ENCODE measurements around the gene OPN3.

OPN3 gene

GRCh38 chr1:241615043-241615974, 24.9 kb downstream of the OPN3 start:
- DNase-seq (ENCODE audit: low read depth) = no peak

- no peak for DNase-seq (ENCODE audit: low read depth)
These were observed 25.6 kb downstream of the OPN3 start for GRCh38 chr1:241614572-241614971.

DNA sequence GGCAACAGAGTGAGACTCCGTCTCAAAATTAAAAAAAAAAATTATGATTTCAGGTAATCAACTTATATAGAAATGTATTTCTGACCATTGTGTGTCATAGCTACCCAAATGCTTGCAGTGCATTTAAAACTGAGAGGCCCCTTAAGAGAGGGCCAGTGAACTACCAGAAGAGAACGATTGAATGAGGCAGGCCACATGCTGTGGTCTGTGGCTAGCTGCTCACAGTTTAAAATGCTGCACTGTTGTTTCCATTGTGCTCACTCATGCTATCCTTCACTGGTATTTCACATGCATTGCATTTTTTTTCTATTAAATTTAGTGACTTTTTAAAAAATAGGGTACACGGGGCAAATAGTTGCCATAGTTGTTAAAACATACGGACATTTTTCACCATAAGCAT, 26.0 kb downstream of the OPN3 start:
- no peak for DNase-seq (ENCODE audit: low read depth)

GRCh38 chr1:241612533-241613477, 27.4 kb downstream of the OPN3 start:
- peak; percentile 55 for DNase-seq (ENCODE audit: low read depth)

GRCh38 chr1:241611736-241612135, 28.4 kb downstream of the OPN3 start:
- DNase-seq (ENCODE audit: low read depth) = no peak

- no peak for DNase-seq (ENCODE audit: low read depth)
These were observed 29.1 kb downstream of the OPN3 start for GRCh38 chr1:241611063-241611462.

DNA sequence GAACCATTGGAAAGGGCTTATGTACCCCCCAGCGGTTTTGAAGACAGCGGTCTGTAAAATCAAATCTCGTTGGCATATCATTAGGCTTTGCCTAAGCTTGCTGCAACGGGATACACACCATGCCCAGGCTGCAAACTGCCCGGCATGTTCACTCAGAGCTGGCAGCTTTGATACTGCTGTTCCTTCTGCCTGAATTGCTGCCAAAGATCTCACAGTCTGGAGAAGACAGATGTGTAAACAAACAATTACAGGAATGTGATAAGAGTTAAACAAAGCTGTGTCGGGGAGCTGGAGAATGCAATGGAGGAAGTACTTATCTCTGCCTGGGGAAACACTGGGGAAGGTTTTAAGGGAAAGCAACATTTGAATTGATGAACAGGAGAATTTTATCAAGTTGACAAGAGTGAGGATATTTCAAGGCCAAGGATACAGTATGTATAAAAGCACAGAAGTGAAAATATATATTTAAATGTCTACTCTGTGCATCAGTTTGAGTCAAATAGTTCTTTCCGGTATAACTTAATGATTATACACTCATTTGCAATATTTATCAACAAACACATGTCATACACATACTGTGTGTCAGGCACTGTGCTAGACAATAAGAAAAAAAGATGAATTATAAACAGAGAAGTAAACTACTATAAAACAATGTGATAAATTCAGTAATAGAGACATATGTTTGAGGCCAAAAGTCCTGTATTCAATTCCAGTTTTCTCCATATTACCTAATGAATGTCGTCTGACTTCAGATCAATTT, 29.9 kb downstream of the OPN3 start:
- no peak for DNase-seq (ENCODE audit: low read depth)

- DNase-seq (ENCODE audit: low read depth) = no peak
These were observed 31.7 kb downstream of the OPN3 start for GRCh38 chr1:241608379-241609033.

- no peak for DNase-seq (ENCODE audit: low read depth)
These were observed 32.7 kb downstream of the OPN3 start for GRCh38 chr1:241607497-241607896.

DNA sequence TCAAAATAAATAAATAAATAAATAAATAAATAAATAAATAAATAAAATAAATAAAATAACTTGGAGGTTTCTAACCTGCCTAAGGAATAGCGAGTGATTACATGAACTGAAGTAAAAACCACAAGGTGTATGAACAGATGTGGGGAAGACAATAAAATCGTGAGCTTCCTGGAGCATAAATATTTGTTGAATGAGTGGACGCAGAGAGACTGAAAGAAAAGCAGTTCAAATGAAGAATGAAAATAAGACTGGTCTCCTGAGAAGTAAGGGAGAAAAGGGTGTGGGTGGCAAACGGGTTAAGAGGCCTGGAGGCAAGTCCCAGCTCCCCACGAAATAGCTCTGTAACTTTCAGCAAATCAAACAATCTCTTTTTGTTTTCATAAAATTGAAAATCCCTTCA, 33.6 kb downstream of the OPN3 start:
- DNase-seq (ENCODE audit: low read depth) = no peak

DNA sequence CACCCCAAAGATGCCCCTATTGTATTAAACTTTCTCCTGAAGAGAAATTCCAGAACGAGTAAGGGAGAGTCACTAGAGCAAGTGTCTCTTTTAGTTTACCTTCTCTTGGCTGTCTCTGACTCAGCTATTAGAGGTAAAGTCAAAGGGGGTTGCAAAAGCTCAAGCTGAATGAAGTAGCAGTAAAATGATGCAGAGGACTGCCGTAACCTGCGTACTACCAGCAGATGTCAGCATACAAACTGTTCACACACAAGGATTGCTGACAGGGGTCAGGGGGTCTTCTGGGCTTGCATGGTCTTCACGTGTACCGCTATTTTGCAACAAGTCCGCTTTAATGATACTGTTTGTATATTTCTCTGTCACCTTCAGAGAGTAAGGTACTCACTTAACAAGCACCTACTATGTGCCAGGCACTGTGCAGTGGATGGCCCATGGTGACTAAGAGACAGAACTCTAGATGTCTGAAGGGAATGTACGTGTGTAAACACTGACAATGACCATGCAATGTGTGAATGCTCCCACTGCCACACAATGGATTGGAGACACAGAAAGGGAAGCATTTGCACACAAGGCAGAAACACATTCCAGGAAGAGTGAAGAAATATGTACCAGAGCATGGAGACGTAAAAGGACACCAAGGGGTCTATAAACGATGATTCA, 34.9 kb downstream of the OPN3 start:
- no peak for DNase-seq (ENCODE audit: low read depth)

DNA sequence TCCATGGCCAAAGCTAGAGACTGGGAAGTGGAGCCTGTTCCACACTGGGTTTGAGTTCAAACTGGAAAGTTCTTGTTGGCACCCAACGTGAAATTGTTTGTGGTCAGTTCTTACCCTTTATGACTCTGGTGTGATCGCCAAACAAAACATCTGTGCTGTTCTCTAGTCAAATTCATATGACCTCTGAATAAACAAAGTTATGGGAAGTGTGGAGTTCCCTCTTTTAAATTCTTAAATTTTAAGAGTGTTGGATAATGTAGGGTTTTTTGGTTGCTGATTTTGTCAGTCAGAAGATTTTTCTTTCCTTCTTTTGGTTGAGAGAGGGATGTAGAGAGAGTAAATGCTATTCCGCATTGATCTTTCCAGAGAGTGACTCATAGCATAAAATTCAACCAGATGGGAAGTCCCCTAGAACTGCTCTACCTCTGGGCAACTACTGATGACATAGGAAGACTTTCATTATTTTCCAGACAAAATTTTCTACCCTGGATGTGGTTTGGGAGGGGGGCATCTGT, 36.4 kb downstream of the OPN3 start:
- no peak for DNase-seq (ENCODE audit: low read depth)

GRCh38 chr1:241600496-241600901, 39.7 kb downstream of the OPN3 start:
- DNase-seq (ENCODE audit: low read depth) = peak; percentile 41

GRCh38 chr1:241598249-241598648, 41.9 kb downstream of the OPN3 start:
- DNase-seq (ENCODE audit: low read depth) = no peak

DNA sequence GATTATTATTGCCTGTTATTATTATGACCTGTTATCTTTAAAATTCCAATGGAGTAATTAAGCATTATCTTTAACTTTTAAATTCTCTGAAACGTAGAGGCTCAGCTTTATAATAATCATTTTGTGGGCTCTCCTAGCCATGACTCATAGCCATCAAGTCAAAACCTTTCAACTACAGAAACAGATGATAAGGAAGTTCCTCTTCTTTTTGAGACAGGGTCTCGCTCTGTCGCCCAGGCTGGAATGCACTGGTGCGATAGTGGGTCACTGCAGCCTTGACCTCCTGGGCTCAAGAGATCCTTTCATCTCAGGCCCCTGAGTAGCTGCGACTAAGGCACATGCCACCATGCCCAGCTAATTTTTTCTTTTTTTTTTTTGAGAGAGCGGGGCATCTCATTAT, 43.5 kb downstream of the OPN3 start:
- DNase-seq (ENCODE audit: low read depth) = no peak

DNA sequence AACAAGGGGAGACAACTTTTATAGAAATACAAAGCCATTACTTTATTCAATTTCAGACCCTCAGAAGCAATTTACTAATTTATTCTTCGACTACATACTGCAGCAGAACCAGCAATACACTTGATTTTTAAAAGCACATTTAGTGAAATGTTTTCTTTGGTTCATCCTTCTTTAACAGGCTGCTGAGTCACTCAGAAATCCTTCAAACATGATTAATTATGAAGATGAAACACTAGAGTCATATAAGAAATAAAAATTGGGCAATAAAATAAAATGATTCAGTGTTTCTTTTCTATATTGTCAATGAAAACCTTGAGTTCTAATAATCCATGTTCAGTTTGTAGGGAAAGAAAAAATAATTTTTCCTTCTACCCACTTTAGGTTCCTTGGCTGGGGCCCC, 47.0 kb downstream of the OPN3 start:
- no peak for DNase-seq (ENCODE audit: low read depth)

- peak; percentile 47 for DNase-seq (ENCODE audit: low read depth)
These were observed 47.8 kb downstream of the OPN3 start for GRCh38 chr1:241592273-241592958.

- DNase-seq (ENCODE audit: low read depth) = no peak
These were observed 48.4 kb downstream of the OPN3 start for GRCh38 chr1:241591736-241592135.

GRCh38 chr1:241591317-241591716, 48.9 kb downstream of the OPN3 start:
- no peak for DNase-seq (ENCODE audit: low read depth)

- no peak for DNase-seq (ENCODE audit: low read depth)
These were observed 49.5 kb downstream of the OPN3 start for GRCh38 chr1:241590719-241591118.

Data from GM04504 (cell line).